H1 (cell line): ENCODE results near the gene NOL12. TPM values are rescaled to one million over a fixed set of nuclear protein-coding genes. Genes with fewer than 3 reads are reported as not detected.
"Not testable (repeated sequence)": the region's sequence is repeated elsewhere in the genome, so short reads cannot be mapped to it uniquely, and the experiment has no call there.

Source experiments
- CTCF ChIA-PET: fragments of 300-600 bp; sonication (Branson Sonifier 250); formaldehyde crosslinking; loops from one replicate; lab custom pipeline; 2021; ENCODE audit not compliant: partially characterized antibody; lab: Charles Lee
- POLR2A ChIA-PET: fragments of 300-600 bp; sonication (Branson Sonifier 250); formaldehyde crosslinking; loops from one replicate; lab custom pipeline; 2021; ENCODE audit warnings: inconsistent platforms; ENCODE audit not compliant: partially characterized antibody; lab: Charles Lee
- DNase-seq, 2 experiments: peaks; one replicate each; pipeline versions ENCODE4 v3.0.0 to v3.0.0-alpha.2; 2010 to 2022; ENCODE audit warnings: low spot score in 2 of 2, low read depth in 1 of 2, mixed read lengths in 1 of 2
- FAIRE-seq: peaks from 2 replicates; lab custom pipeline; 2011; peaks lifted over from hg19 to GRCh38; lab: Jason Lieb, UNC
- H2AFZ ChIP-seq: 2 replicates; pipeline ENCODE4 v1.8.1; 2012; ENCODE audit warnings: low read length, inconsistent platforms
- H2AK5ac ChIP-seq: 2 replicates; pipeline ENCODE4 v1.6.1; 2013; ENCODE audit warnings: low read depth, low read length
- H2BK120ac ChIP-seq: replicated peaks from 2 replicates; pipeline ENCODE3; 2013; ENCODE audit warnings: low read depth, low read length, inconsistent platforms
- H2BK12ac ChIP-seq: 2 replicates; pipeline ENCODE4 v1.6.1; 2013; ENCODE audit warnings: low read depth, low read length
- H2BK15ac ChIP-seq: 2 replicates; pipeline ENCODE4 v1.6.1; 2013; ENCODE audit warnings: low read length
- H2BK20ac ChIP-seq: 2 replicates; pipeline ENCODE4 v1.6.1; 2013; ENCODE audit warnings: low read length
- H2BK5ac ChIP-seq: 2 replicates; pipeline ENCODE4 v1.6.1; 2013; ENCODE audit warnings: low read depth, low read length
- H3K14ac ChIP-seq: 2 replicates; pipeline ENCODE4 v1.6.1; 2013; ENCODE audit warnings: inconsistent platforms; ENCODE audit not compliant: insufficient read length
- H3K18ac ChIP-seq: 2 replicates; pipeline ENCODE4 v1.6.1; 2013; ENCODE audit warnings: low read length; ENCODE audit errors: extremely low read depth
- H3K23ac ChIP-seq: 2 replicates; pipeline ENCODE4 v1.6.1; 2013; ENCODE audit warnings: inconsistent platforms; ENCODE audit not compliant: insufficient read length
- H3K23me2 ChIP-seq: 2 replicates; pipeline ENCODE4 v1.6.1; 2013; ENCODE audit warnings: low read depth, low read length
- H3K27ac ChIP-seq: 2 replicates; pipeline ENCODE4 v1.6.1; 2011; ENCODE audit warnings: low read depth, low read length, inconsistent platforms
- H3K27me3 ChIP-seq, 4 experiments: replicated peaks in 1 of 4; 1 replicate in 1 of 4; 2 replicates in 3 of 4; pipeline versions ENCODE4 v1.6.1 to v1.8.1; 2011 to 2013; ENCODE audit warnings: low read length in 3 of 4, mild to moderate bottlenecking in 3 of 4, inconsistent platforms in 2 of 4, mixed read lengths in 2 of 4, moderate library complexity in 1 of 4; ENCODE audit not compliant: control insufficient read depth in 3 of 4, insufficient read depth in 3 of 4; ENCODE audit errors: extremely low read depth in 1 of 4
- H3K36me3 ChIP-seq, 4 experiments: 2 replicates each; pipeline versions ENCODE4 v1.6.1 to v1.8.1; 2011 to 2013; ENCODE audit warnings: mild to moderate bottlenecking in 4 of 4, low read length in 3 of 4, moderate library complexity in 2 of 4, control low read depth in 1 of 4, inconsistent platforms in 1 of 4; ENCODE audit not compliant: insufficient read depth in 4 of 4, control insufficient read depth in 2 of 4
- H3K4ac ChIP-seq: replicated peaks from 2 replicates; pipeline ENCODE3; 2013; ENCODE audit warnings: low read length, low read depth, mixed read lengths, inconsistent platforms; ENCODE audit not compliant: insufficient read length
- H3K4me1 ChIP-seq, 4 experiments: replicated peaks in 1 of 4; 1 replicate in 1 of 4; 2 replicates in 3 of 4; pipeline versions ENCODE4 v1.6.1 to v1.8.1; 2011 to 2013; ENCODE audit warnings: low read length in 3 of 4, inconsistent platforms in 2 of 4, mixed read lengths in 1 of 4; ENCODE audit not compliant: insufficient read depth in 4 of 4, control insufficient read depth in 3 of 4
- H3K4me2 ChIP-seq, 2 experiments: 2 replicates each; pipeline versions ENCODE4 v1.6.1 to v1.8.1; 2011 to 2013; ENCODE audit warnings: low read depth in 2 of 2, low read length in 2 of 2, control low read depth in 1 of 2, inconsistent platforms in 1 of 2, mild to moderate bottlenecking in 1 of 2; ENCODE audit not compliant: insufficient read depth in 1 of 2
- H3K4me3 ChIP-seq, 4 experiments: fragments of 200-600, 300-600 bp in 1 of 4; sonication (generic), shearing (Covaris generic), sonication (Bioruptor Twin) in 1 of 4; 2 replicates each; pipeline versions ENCODE4 v1.5.1 to v1.8.1; 2011 to 2016; ENCODE audit warnings: low read length in 4 of 4, low read depth in 3 of 4, control low read depth in 2 of 4, inconsistent platforms in 2 of 4, mild to moderate bottlenecking in 2 of 4, mixed read lengths in 1 of 4, moderate library complexity in 1 of 4; ENCODE audit not compliant: insufficient read depth in 2 of 4; ENCODE audit errors: extremely low read depth in 1 of 4
- H3K56ac ChIP-seq: replicated peaks from 2 replicates; pipeline ENCODE3; 2013; ENCODE audit warnings: low read depth, mild to moderate bottlenecking, mixed read lengths, low read length, inconsistent platforms; ENCODE audit not compliant: insufficient read length
- H3K79me1 ChIP-seq: 2 replicates; pipeline ENCODE4 v1.6.1; 2013; ENCODE audit warnings: low read depth, low read length, control low read depth
- H3K79me2 ChIP-seq, 2 experiments: 2 replicates each; pipeline versions ENCODE4 v1.6.1 to v1.8.1; 2012 to 2013; ENCODE audit warnings: low read length in 2 of 2, mild to moderate bottlenecking in 2 of 2, inconsistent platforms in 1 of 2; ENCODE audit not compliant: insufficient read depth in 2 of 2, control insufficient read depth in 1 of 2
- H3K9ac ChIP-seq, 4 experiments: replicated peaks in 1 of 4; 1 replicate in 1 of 4; 2 replicates in 3 of 4; pipeline versions ENCODE4 v1.6.1 to v1.8.1; 2011 to 2013; ENCODE audit warnings: low read depth in 3 of 4, low read length in 3 of 4, control low read depth in 2 of 4, mild to moderate bottlenecking in 2 of 4, moderate library complexity in 2 of 4, inconsistent platforms in 1 of 4; ENCODE audit errors: extremely low read depth in 1 of 4
- H3K9me3 ChIP-seq, 2 experiments: 2 replicates each; pipeline versions ENCODE4 v1.6.1 to v1.8.1; 2012 to 2013; ENCODE audit warnings: mild to moderate bottlenecking in 2 of 2, moderate library complexity in 2 of 2, control low read depth in 1 of 2, inconsistent platforms in 1 of 2, low read depth in 1 of 2, low read length in 1 of 2, mixed read lengths in 1 of 2; ENCODE audit not compliant: insufficient read depth in 2 of 2
- H4K20me1 ChIP-seq, 2 experiments: replicated peaks in 1 of 2; 2 replicates each; pipeline versions ENCODE3 to v1.8.1; 2011 to 2013; ENCODE audit warnings: inconsistent platforms in 2 of 2, low read length in 2 of 2, mild to moderate bottlenecking in 1 of 2; ENCODE audit not compliant: insufficient read depth in 2 of 2, control insufficient read depth in 1 of 2
- H4K5ac ChIP-seq: 2 replicates; pipeline ENCODE4 v1.6.1; 2013; ENCODE audit warnings: low read length, low read depth, mixed read lengths, inconsistent platforms; ENCODE audit not compliant: insufficient read length
- H4K8ac ChIP-seq: 2 replicates; pipeline ENCODE4 v1.8.0; 2013; ENCODE audit warnings: mild to moderate bottlenecking, moderate library complexity, low read length, inconsistent platforms; ENCODE audit not compliant: insufficient read depth; ENCODE audit errors: extremely low read depth
- H4K91ac ChIP-seq: replicated peaks from 2 replicates; pipeline ENCODE3; 2013; ENCODE audit warnings: low read length, mixed read lengths, inconsistent platforms; ENCODE audit not compliant: insufficient read length
- BRCA1 ChIP-seq: IDR thresholded peaks from 2 replicates; pipeline ENCODE4 v1.6.1; 2012; ENCODE audit warnings: low read depth, low read length, improper control_type of control experiment
- RXRA ChIP-seq: IDR thresholded peaks from 2 replicates; pipeline ENCODE4 v1.6.1; 2011; ENCODE audit warnings: low read depth, mild to moderate bottlenecking, low read length, moderate library complexity; ENCODE audit not compliant: insufficient read depth
- WGBS, 2 experiments: shearing (Covaris generic) in 1 of 2; methylation state at CpG; one replicate each; pipeline versions ENCODE4 v1.1.6 to v1.1.7; 2013 to 2015; ENCODE audit warnings: low lambda C conversion rate in 2 of 2, mixed read lengths in 2 of 2, inconsistent platforms in 1 of 2, low coverage in 1 of 2, missing lambda C conversion rate in 1 of 2; ENCODE audit not compliant: insufficient replicate concordance in 2 of 2, insufficient coverage in 1 of 2, insufficient read length in 1 of 2; ENCODE audit errors: extremely low coverage in 1 of 2, missing lambda C conversion rate in 1 of 2; 5-methylcytosine and 5-hydroxymethylcytosine counted together
- polyA plus RNA-seq, 7 experiments: library from polyadenylated mRNA; depleted of rRNA in 3 of 7; stranded (reverse) in 5 of 7; unstranded in 2 of 7; fragments of >200 nt in 5 of 7; fragments of 200-250 nt in 2 of 7; gene quantifications; 1 replicate in 5 of 7; 2 replicates in 1 of 7; 4 replicates in 1 of 7; pipeline versions ENCODE4 v1.2.1 to v1.2.3, GENCODE V29; 2011 to 2013; ENCODE audit warnings: missing spikeins in 2 of 7, mixed read lengths in 2 of 7
- total RNA-seq: library from RNA; stranded (reverse); fragmentation: NEBNext Ultra II Directional; extraction: Animal tissue kit (Norgen Biotek cat#: 25700); gene quantifications from 2 replicates; pipeline ENCODE4 v1.2.1, GENCODE V29; 2021

Gene NOL12
- total and polyA plus RNA-seq, 2 of the 8 experiments (the other 6 are each of a cell fraction or from before 2014, with no cell fraction given) = 25.3 to 28.3 TPM

DNA sequence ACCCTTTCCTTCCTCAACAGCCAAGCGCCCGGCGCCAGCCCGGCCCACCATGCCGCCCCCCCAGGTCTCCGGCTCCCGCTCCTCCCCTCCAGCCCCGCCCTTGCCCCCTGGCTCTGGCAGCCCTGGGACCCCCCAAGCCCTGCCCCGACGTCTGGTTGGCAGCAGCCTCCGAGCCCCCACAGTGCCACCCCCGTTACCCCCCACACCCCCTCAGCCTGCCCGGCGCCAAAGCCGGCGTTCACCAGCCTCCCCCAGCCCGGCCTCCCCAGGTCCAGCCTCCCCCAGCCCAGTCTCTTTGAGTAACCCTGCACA lies 30.9 kb upstream of the NOL12 start (continued):
- TF ChIP-seq BRCA1 (no peak), RXRA (no peak)
- TF ChIP-seq, all 59 proteins: peak for 0

DNA sequence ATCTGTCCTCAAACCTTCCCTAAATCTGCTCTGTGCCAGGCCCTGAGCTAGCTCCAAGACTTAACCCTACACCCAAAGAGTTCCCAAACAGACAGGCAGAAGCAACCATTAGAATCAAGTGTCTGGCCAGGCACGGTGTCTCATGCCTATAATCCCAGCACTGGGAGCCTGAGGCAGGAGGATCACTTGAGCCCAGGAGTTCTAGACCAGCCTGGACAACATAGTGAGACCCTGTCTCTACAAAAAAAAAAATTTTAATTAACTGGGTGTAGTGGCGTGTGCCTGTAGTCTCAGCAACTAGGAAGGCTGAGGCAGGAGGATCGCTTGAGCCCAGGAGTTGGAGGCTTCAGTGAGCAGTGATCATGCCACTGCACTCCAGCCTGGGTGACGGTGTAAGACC lies 29.6 kb upstream of the NOL12 start:
- Histone ChIP-seq H3K79me2 (peaks cover 21 to 26% of the 10 kb centered on the region in 2 experiments; a peak in 3 of 4 replicates), H3K36me3 (peaks cover 0 to 12% (median 4%) of the 10 kb centered on the region in 4 experiments; a peak in 4 of 8 replicates), H3K79me1 (peaks cover 11% of the 10 kb centered on the region), H3K4me1 (peaks cover 0 to 21% (median 6%) of the 10 kb centered on the region in 4 experiments; a peak in 5 of 7 replicates), H4K20me1 (peaks cover 15 to 22% of the 10 kb centered on the region in 2 experiments), H3K23me2 (peaks cover 11% of the 10 kb centered on the region)
- H3K27me3 ChIP-seq, H2AFZ ChIP-seq, H2BK5ac ChIP-seq, H4K5ac ChIP-seq, H3K27ac ChIP-seq, H3K9me3 ChIP-seq, H2AK5ac ChIP-seq, H3K18ac ChIP-seq, H2BK20ac ChIP-seq, H2BK15ac ChIP-seq, DNase-seq, H4K91ac ChIP-seq, H3K56ac ChIP-seq, H3K9ac ChIP-seq, H2BK120ac ChIP-seq, H3K4ac ChIP-seq, H3K23ac ChIP-seq, H3K14ac ChIP-seq, H2BK12ac ChIP-seq, H4K8ac ChIP-seq, FAIRE-seq, H3K4me2 ChIP-seq, H3K4me3 ChIP-seq: not testable (repeated sequence)
- POLR2A ChIA-PET = interaction anchor here (1.8 to 1.9 kb wide), 2 partner anchors 14 to 81 kb away, joined by 6 to 9 read pairs; no protein-coding TSS in a partner anchor
- 96% methylated on average over 4 of the region's 4 CpGs; no CpG with 5 or more reads in 1 of the 2 experiments for WGBS, 2 experiments
- CTCF ChIA-PET = interaction anchor here (0.9 to 12.1 kb wide), 5 partner anchors 12 to 170 kb away, joined by 3 to 165 read pairs (median 39); partner anchors contain the start of genes MFNG and SH3BP1
